Nephron (organoid): ENCODE measurements around the gene MAP4.

Source experiments
- H3K27ac Mint-ChIP-seq, 3 experiments: 2 replicates each; pipeline ENCODE4 v1.8.0; 2020; ENCODE audit warnings: mixed read lengths in 3 of 3, mild to moderate bottlenecking in 2 of 3, moderate library complexity in 1 of 3
- H3K27me3 Mint-ChIP-seq: 2 replicates; pipeline ENCODE4 v1.8.0; 2021; ENCODE audit warnings: low read depth, mild to moderate bottlenecking, moderate library complexity, mixed read lengths
- H3K36me3 Mint-ChIP-seq: 2 replicates; pipeline ENCODE4 v1.8.0; 2020; ENCODE audit warnings: low read depth, mixed read lengths
- H3K4me1 Mint-ChIP-seq: 2 replicates; pipeline ENCODE4 v1.8.0; 2020; ENCODE audit warnings: mixed read lengths
- H3K4me3 Mint-ChIP-seq, 3 experiments: 2 replicates each; pipeline ENCODE4 v1.8.0; 2020; ENCODE audit warnings: mild to moderate bottlenecking in 3 of 3, mixed read lengths in 3 of 3, moderate library complexity in 2 of 3
- H3K9me3 Mint-ChIP-seq: 2 replicates; pipeline ENCODE4 v1.8.0; 2020; ENCODE audit warnings: mixed read lengths
- TF ChIP-seq, protein P1 (sequence below), 3 experiments: fragments of 200-600 bp; sonication (generic); IDR thresholded peaks; one replicate each; pipeline ENCODE4 v1.5.0; 2021; ENCODE audit warnings: antibody characterized with exemption in 3 of 3; ENCODE audit not compliant: unreplicated experiment in 3 of 3

Gene MAP4

DNA sequence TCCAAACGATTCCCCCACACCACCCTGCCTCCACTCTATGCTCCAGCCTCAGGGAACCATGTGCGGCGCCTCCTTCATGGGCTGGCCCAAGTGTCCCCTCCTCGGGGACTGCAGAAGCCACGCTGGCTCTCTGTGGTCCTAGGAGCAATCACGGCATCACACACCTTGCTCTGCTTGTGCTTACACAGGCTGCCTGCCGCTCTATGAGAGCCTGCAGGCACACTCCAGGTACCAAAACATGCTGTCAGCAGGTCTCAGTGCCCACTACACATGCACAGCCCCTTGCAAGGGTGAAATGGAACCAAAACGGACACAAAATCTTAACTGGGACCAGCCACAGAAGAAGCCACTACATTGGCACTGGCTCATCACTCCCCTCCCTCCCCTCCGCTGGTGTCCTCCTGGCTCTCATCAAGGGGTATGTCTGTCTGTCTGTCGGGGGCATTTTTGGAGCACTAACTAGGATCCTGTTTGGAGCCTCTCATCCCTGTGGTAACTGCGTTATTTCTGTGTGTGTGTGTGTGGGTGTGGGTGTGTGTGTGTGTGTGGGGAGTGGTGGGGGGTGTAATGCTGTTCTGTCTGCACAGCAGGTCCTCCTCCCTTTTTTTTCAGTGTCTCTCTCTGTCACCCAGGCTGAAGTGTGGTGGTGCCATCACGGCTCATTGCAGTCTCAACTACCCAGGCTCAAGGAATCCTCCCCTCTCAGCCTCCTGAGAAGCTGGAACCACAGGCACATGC, 152.7 kb downstream of the MAP4 start:
- Mint-ChIP-seq H3K4me3 (no peak overlapping the region), H3K4me1 (no peaks in the 10 kb centered on the region), H3K36me3 (peaks cover 57% of the 10 kb centered on the region), H3K27ac (peak overlapping the region in 2 of 3 experiments; percentile 15 to 64), H3K9me3 (no peaks in the 10 kb centered on the region), H3K27me3 (no peaks in the 10 kb centered on the region)
- TF ChIP-seq, protein P1, sequence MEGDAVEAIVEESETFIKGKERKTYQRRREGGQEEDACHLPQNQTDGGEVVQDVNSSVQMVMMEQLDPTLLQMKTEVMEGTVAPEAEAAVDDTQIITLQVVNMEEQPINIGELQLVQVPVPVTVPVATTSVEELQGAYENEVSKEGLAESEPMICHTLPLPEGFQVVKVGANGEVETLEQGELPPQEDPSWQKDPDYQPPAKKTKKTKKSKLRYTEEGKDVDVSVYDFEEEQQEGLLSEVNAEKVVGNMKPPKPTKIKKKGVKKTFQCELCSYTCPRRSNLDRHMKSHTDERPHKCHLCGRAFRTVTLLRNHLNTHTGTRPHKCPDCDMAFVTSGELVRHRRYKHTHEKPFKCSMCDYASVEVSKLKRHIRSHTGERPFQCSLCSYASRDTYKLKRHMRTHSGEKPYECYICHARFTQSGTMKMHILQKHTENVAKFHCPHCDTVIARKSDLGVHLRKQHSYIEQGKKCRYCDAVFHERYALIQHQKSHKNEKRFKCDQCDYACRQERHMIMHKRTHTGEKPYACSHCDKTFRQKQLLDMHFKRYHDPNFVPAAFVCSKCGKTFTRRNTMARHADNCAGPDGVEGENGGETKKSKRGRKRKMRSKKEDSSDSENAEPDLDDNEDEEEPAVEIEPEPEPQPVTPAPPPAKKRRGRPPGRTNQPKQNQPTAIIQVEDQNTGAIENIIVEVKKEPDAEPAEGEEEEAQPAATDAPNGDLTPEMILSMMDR (IDR thresholded peaks at IDR 0.05; ENCODE audit: unreplicated experiment in 3 of 3), result no peak

DNA sequence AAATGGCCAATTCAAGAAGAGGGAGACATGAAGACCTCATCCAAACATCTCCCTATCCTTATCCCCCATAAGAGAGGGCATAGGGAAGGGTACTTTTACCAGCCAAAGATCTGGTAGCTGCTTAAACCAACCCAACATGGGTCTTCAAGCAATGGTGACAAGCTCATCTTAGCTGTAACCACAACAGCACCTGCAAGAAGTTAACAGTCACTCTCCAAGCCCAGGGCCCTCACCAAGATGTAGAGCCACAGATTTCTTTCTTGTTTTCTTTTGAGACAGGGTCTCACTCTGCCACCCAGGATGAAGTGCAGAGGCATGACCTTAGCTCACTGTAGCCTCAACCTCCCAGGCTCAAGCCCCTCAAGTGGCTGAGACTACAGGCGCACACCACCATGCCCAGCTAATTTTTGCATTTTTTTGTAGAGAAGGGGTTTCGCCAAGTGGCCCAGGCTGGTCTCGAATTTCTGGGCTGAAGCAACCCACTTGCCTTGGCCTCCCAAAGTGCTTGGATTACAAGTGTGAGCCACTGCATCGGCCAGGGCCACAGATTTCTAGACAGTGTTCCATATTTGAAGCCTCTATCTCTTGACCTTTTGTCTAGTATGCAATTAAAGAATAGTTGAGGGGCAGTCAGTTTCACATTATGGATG, 156.1 kb downstream of the MAP4 start:
- Mint-ChIP-seq H3K9me3 (no peaks in the 10 kb centered on the region), H3K27me3 (no peaks in the 10 kb centered on the region), H3K4me1 (no peaks in the 10 kb centered on the region), H3K36me3 (peaks cover 51% of the 10 kb centered on the region), H3K4me3 (no peak overlapping the region), H3K27ac (no peak overlapping the region)
- TF ChIP-seq, protein P1 (IDR thresholded peaks at IDR 0.05; ENCODE audit: unreplicated experiment in 3 of 3), result no peak

DNA sequence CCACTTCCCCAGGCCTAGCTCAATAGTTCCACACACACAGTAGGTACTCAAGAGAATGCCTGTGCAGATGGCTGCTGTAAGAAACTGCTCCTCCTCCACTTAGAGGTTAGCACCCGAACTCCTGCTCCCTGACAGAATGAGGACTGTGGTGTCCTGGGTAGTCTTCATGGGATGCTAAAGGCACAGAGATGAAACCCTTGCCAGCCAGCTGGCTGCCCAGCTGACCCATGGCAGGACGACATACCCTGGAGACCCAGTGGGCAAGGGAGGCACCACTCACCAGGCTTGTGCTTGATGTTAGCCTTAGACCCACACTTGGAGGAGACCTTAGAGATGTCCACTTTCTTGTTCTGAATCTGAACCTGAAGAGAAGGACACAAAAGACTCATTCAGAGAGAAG, 159.1 kb downstream of the MAP4 start:
- H3K4me1 Mint-ChIP-seq, result no peaks in the 10 kb centered on the region
- H3K36me3 Mint-ChIP-seq, result peaks cover 50% of the 10 kb centered on the region
- no peaks in the 10 kb centered on the region for H3K9me3 Mint-ChIP-seq
- H3K4me3 Mint-ChIP-seq, result no peak overlapping the region
- no peaks in the 10 kb centered on the region for H3K27me3 Mint-ChIP-seq
- no peak overlapping the region for H3K27ac Mint-ChIP-seq
- TF ChIP-seq, protein P1 (IDR thresholded peaks at IDR 0.05; ENCODE audit: unreplicated experiment in 3 of 3), result no peak

DNA sequence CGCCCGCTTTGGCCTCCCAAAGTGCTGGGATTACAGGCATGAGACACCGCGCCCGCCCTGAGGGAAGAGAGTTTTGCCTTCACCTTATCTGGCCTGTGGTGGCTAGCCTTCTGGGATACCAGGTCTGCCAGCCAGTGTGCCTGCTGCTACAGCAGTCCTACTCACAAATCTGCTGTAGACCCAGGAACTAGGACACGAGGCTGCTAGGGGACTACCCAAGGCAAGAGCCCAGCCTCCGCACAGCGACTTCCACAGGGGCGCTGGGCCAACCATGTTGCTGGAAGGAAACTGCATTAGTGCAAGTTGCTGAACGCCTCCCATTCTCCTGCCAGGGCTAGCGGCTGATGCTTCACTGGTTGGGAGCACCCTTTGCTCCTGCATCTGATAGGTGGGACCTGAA, 159.5 kb downstream of the MAP4 start:
- Mint-ChIP-seq H3K4me1 (no peaks in the 10 kb centered on the region), H3K9me3 (no peaks in the 10 kb centered on the region), H3K27me3 (no peaks in the 10 kb centered on the region), H3K36me3 (peaks cover 53% of the 10 kb centered on the region), H3K4me3 (no peak overlapping the region), H3K27ac (no peak overlapping the region)
- TF ChIP-seq, protein P1 (IDR thresholded peaks at IDR 0.05; ENCODE audit: unreplicated experiment in 3 of 3), result no peak

DNA sequence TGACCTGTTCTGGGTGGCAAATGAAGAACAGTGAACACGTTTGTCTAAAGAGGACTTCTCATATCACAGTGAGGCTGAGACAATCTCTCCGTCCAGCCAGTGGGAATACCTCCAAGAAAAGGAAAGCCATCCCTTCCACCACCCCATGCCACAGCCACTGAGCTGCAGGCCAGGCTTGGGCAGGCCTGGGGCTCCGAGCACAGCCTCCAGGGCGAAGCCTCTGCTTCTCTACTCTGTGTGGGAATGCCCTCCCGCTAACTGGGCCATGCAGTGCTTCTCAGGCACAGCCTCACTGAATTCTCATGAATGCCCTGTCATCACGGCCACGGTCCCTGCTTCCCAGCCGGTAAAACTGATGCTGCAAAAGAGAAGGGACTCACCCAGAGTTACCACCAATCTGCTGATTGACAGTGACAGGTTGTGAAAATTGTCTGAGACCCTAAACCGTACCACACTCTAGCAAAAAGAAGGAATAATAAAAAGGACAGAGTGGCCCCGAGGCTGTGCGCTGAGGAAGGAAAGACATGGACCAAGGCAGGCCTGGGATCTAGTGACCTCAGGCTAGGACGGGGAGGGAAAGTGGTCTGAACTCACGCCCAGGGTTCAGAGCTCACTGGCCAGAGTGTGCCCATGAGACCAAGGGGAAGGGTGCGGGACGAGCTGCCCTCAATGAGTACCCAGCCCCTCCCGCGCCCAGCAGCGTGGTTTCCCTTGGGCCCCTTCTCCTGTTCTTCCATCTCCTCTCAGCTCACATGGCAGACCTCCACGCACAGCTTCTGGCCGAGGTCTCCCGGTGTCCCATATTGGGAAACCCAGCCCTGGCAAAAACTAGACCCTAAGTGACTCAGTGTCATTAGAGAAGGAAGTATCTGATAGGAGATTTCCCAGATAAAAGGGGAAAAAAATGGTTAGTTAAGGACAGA, 160.5 kb downstream of the MAP4 start:
- Mint-ChIP-seq H3K27me3 (no peaks in the 10 kb centered on the region), H3K27ac (peak overlapping the region in 1 of 3 experiments; percentile 79), H3K9me3 (no peaks in the 10 kb centered on the region), H3K36me3 (peaks cover 61% of the 10 kb centered on the region), H3K4me3 (no peak overlapping the region), H3K4me1 (no peaks in the 10 kb centered on the region)
- TF ChIP-seq, protein P1 (IDR thresholded peaks at IDR 0.05; ENCODE audit: unreplicated experiment in 3 of 3), result no peak
